Neural progenitor cell (in vitro differentiated cells): ENCODE results near the gene TARBP1.

Source experiments
- EZH2 ChIP-seq: fragments of 200-600 bp; sonication (generic); IDR thresholded peaks from 2 replicates; pipeline ENCODE4 v1.6.1; 2017; ENCODE audit warnings: antibody characterized with exemption, mild to moderate bottlenecking, moderate library complexity
- EZH2phosphoT487 ChIP-seq: fragments of 200-600 bp; sonication (generic); IDR thresholded peaks from 2 replicates; pipeline ENCODE4 v1.6.1; 2017; ENCODE audit warnings: antibody characterized with exemption
- TF ChIP-seq, protein P1 (sequence below): fragments of 200-600 bp; sonication (generic); IDR thresholded peaks from 2 replicates; pipeline ENCODE4 v1.5.1; 2017; ENCODE audit warnings: antibody characterized with exemption, mild to moderate bottlenecking

DNA sequence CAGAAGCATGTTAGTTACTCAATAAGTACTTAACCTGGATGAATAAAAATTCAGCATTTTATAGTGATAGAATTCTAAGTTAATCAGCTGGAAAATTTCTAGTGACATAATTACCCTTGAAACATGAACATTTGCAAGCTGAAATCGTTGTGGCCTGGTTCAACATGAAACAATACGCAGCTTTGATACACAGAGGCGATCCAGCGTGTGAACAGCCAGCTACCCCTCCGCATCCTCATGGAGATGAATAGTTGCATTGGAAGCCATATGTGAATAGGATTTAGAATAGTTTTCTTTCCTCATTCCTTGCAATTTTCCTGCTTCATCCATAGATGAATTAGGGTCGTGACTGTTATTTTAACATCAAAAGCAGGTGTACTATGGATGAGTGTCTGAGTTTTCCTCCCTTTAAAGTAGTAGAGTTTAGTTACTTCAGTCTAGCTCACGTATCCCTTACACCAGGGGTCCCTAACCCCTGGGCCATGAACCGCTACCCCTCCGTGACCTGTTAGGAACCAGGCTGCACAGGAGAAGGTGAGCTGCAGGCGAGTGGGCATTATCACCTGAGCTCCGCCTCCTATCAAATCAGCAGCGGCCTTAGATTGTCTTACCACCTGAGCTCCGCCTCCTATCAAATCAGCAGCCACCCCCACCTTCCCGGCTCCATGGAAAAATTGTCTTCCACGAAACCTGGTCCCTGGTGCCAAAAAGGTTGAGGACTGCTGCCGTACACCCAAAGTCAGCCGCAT, 6.2 kb upstream of the TARBP1 start:
- TF ChIP-seq, protein P1, sequence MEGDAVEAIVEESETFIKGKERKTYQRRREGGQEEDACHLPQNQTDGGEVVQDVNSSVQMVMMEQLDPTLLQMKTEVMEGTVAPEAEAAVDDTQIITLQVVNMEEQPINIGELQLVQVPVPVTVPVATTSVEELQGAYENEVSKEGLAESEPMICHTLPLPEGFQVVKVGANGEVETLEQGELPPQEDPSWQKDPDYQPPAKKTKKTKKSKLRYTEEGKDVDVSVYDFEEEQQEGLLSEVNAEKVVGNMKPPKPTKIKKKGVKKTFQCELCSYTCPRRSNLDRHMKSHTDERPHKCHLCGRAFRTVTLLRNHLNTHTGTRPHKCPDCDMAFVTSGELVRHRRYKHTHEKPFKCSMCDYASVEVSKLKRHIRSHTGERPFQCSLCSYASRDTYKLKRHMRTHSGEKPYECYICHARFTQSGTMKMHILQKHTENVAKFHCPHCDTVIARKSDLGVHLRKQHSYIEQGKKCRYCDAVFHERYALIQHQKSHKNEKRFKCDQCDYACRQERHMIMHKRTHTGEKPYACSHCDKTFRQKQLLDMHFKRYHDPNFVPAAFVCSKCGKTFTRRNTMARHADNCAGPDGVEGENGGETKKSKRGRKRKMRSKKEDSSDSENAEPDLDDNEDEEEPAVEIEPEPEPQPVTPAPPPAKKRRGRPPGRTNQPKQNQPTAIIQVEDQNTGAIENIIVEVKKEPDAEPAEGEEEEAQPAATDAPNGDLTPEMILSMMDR: no peak
- TF ChIP-seq EZH2: no peak
- no peak for TF ChIP-seq EZH2phosphoT487
